SK-N-MC (cell line): Measurements from ENCODE around the gene IQCN.

Experiments used
- EZH2 ChIP-seq: fragments of 200-600 bp; sonication (generic); IDR thresholded peaks from one replicate; pipeline ENCODE4 v1.6.1; 2017; ENCODE audit warnings: antibody characterized with exemption
- FOXP2 ChIP-seq: optimal IDR thresholded peaks from 2 replicates; pipeline ENCODE3; 2011; ENCODE audit warnings: mild to moderate bottlenecking, moderate library complexity; ENCODE audit not compliant: insufficient read depth; ENCODE audit errors: extremely low read length, control extremely low read depth
- POLR2AphosphoS5 ChIP-seq: IDR thresholded peaks from 2 replicates; pipeline ENCODE4 v1.6.1; 2012; ENCODE audit warnings: mild to moderate bottlenecking, low read depth, low read length, borderline replicate concordance

DNA sequence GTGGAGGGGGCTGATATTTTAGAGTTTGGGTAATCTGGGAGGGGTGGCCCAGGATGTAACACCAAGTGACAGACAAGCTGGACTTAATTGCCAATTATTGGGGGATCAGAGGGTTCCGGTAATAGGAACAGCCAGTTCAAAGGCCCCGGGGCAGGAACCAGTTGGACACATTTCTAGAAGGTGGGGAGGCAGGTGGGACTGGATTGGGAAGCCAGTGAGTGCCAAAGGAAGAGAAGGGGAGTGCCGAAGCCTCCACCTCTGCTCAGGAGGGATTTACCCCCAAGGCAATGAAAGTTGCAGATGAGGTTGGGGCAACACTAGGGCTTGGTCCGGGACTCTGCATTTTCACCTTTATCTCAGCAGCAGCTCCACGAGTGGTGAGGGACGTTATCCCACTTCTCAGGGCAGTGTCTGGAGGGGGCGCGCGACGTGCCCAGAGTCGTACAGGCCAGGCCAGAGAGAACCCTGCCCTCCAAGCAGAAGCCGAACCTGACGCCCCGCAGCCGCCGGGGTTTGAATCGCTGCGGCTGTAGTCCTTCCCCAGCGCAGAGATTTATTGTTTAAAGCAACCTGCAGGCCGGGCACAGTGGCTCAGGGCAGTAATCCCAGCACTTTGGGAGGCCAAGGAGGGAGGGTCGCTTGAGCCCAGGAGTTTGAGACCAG lies 12.9 kb upstream of the IQCN start:
- TF ChIP-seq EZH2: no peak
- no peak for TF ChIP-seq POLR2AphosphoS5
- TF ChIP-seq FOXP2: no peak
